Caco-2 (cell line): ENCODE measurements around the gene BIRC3. TPM values are rescaled to one million over a fixed set of nuclear protein-coding genes. Genes with fewer than 3 reads are reported as not detected.
A peak's percentile ranks its signal among the peaks of the same experiment; 100 is the strongest.

ENCODE experiments used
- BruUV-seq: library from RNA; stranded (reverse); fragments of 400-500 nt; replicated peaks from 2 replicates; lab custom pipeline; 2021; lab: Mats Ljungman, UMichigan
- CTCF ChIA-PET: fragments of 300-600 bp; sonication (Branson Sonifier 250); formaldehyde crosslinking; loops from one replicate; lab custom pipeline; 2022; ENCODE audit warnings: antibody characterized with exemption; lab: Charles Lee
- POLR2A ChIA-PET: fragments of 300-600 bp; sonication (Branson Sonifier 250); formaldehyde crosslinking; loops from one replicate; lab custom pipeline; 2022; ENCODE audit warnings: antibody characterized with exemption; lab: Charles Lee
- DNase-seq, 2 experiments: peaks; one replicate each; pipeline versions ENCODE4 v3.0.0 to v3.0.0-alpha.2; 2020 to 2022
- H3K27me3 ChIP-seq: replicated peaks from 2 replicates; pipeline ENCODE4 v1.6.0; 2011; ENCODE audit warnings: low read length; ENCODE audit not compliant: control insufficient read depth, insufficient read depth
- H3K36me3 ChIP-seq: 2 replicates; pipeline ENCODE4 v1.5.1; 2011; ENCODE audit warnings: low read length; ENCODE audit not compliant: control insufficient read depth, insufficient read depth
- H3K4me1 ChIP-seq: fragments of 250-450 bp; sonication (Bioruptor Pico); 2 replicates; pipeline ENCODE4 v1.5.1; 2020; ENCODE audit warnings: mild to moderate bottlenecking
- H3K4me3 ChIP-seq: 2 replicates; pipeline ENCODE4 v1.5.1; 2011; ENCODE audit warnings: low read depth, mild to moderate bottlenecking, control low read depth, low read length
- H3K9me3 ChIP-seq: fragments of 250-450 bp; sonication (Bioruptor Pico); 2 replicates; pipeline ENCODE4 v1.5.1; 2020; ENCODE audit warnings: mild to moderate bottlenecking, moderate library complexity
- H3K27ac Mint-ChIP-seq: one replicate; pipeline ENCODE4 v1.8.0; 2022; ENCODE audit warnings: mixed read lengths; ENCODE audit not compliant: unreplicated experiment
- H3K27me3 Mint-ChIP-seq: one replicate; pipeline ENCODE4 v1.8.0; 2022; ENCODE audit warnings: mixed read lengths; ENCODE audit not compliant: insufficient read depth, unreplicated experiment
- H3K36me3 Mint-ChIP-seq: one replicate; pipeline ENCODE4 v1.8.0; 2022; ENCODE audit warnings: mild to moderate bottlenecking, mixed read lengths; ENCODE audit not compliant: insufficient read depth, unreplicated experiment
- H3K4me1 Mint-ChIP-seq: one replicate; pipeline ENCODE4 v1.8.0; 2022; ENCODE audit warnings: low read depth, mixed read lengths; ENCODE audit not compliant: unreplicated experiment
- H3K4me3 Mint-ChIP-seq: one replicate; pipeline ENCODE4 v1.8.0; 2022; ENCODE audit warnings: mild to moderate bottlenecking, moderate library complexity, mixed read lengths; ENCODE audit not compliant: unreplicated experiment
- H3K9me3 Mint-ChIP-seq: one replicate; pipeline ENCODE4 v1.8.0; 2022; ENCODE audit warnings: mixed read lengths; ENCODE audit not compliant: unreplicated experiment
- CTCF ChIP-seq, 2 experiments: fragments of 200-600 bp in 1 of 2; IDR thresholded peaks; 1 replicate in 1 of 2; 2 replicates in 1 of 2; pipeline versions ENCODE4 v1.5.1 to v1.8.0; 2011 to 2022; ENCODE audit warnings: antibody characterized with exemption in 1 of 2, control low read depth in 1 of 2, inconsistent platforms in 1 of 2, low read depth in 1 of 2, low read length in 1 of 2, mild to moderate bottlenecking in 1 of 2, moderate library complexity in 1 of 2; ENCODE audit not compliant: insufficient read depth in 1 of 2, severe bottlenecking in 1 of 2, unreplicated experiment in 1 of 2
- intact Hi-C: fragments of 100-400 bp; cut with micrococcal nuclease; formaldehyde crosslinking; loops from one replicate; pipeline ENCODE4 v1.10.0; 2022; ENCODE audit not compliant: unreplicated experiment
- total RNA-seq: library from RNA; stranded (reverse); gene quantifications from 2 replicates; pipeline ENCODE4 v1.2.3, GENCODE V29; 2022

Gene BIRC3
- total RNA-seq, 1 experiment from 2014 or later, result 1.4 TPM

- Mint-ChIP-seq H3K27ac (peak overlapping the region; percentile 68), H3K4me1 (peaks cover 8% of the 10 kb centered on the region), H3K27me3 (no peaks in the 10 kb centered on the region), H3K9me3 (no peaks in the 10 kb centered on the region), H3K36me3 (peaks cover 46% of the 10 kb centered on the region), H3K4me3 (peak overlapping the region; percentile 93)
- H3K4me1 ChIP-seq, result peaks cover 17% of the 10 kb centered on the region
- ChIA-PET CTCF (interaction anchor here (0.7 to 1.0 kb wide), 3 partner anchors 63 to 319 kb away, joined by 3 to 7 read pairs (median 6); no protein-coding TSS in a partner anchor), POLR2A (interaction anchor here (0.7 kb wide), 1 partner anchor 118 kb away, joined by 8 read pairs; no protein-coding TSS in a partner anchor)
- peaks cover 2% of the 10 kb centered on the region; the same call in 1 of the 2 replicates for H3K36me3 ChIP-seq
- peak overlapping the region; percentile 52 for H3K4me3 ChIP-seq
- H3K9me3 ChIP-seq, result no peaks in the 10 kb centered on the region
- intact Hi-C loops, result loop anchor here (1.0 to 5.0 kb wide), 5 partner anchors 30 to 266 kb away; partner anchors contain the start of genes BIRC3, TMEM123 and YAP1
- no peaks in the 10 kb centered on the region for H3K27me3 ChIP-seq
- BruUV-seq, result TSS peak; percentile 44
- DNase-seq, result peak in 1 of 2 experiments; percentile 40
- TF ChIP-seq CTCF (IDR thresholded peaks at IDR 0.05; ENCODE audit: insufficient read depth in 1 of 2, low read depth in 1 of 2, low read length in 1 of 2, severe bottlenecking in 1 of 2, unreplicated experiment in 1 of 2), result no peak
These were observed 30.4 kb downstream of the BIRC3 start for GRCh38 chr11:102347462-102348370.

- BruUV-seq, result no TSS peak
- no peak for DNase-seq
- H3K9me3 Mint-ChIP-seq, result peaks cover 13% of the 10 kb centered on the region
- Histone ChIP-seq H3K27me3 (no peaks in the 10 kb centered on the region), H3K4me1 (0 out of 2 replicates have a peak, but pooled peaks cover 4% of the 10 kb centered on the region), H3K9me3 (peaks cover 10% of the 10 kb centered on the region), H3K4me3 (no peak overlapping the region), H3K36me3 (peaks cover 2% of the 10 kb centered on the region; the same call in 1 of the 2 replicates)
- H3K27ac Mint-ChIP-seq, result no peak overlapping the region
- H3K36me3 Mint-ChIP-seq, result peaks cover 56% of the 10 kb centered on the region
- no peak for TF ChIP-seq CTCF (IDR thresholded peaks at IDR 0.05; ENCODE audit: insufficient read depth in 1 of 2, low read depth in 1 of 2, low read length in 1 of 2, severe bottlenecking in 1 of 2, unreplicated experiment in 1 of 2)
- peaks cover 11% of the 10 kb centered on the region for H3K4me1 Mint-ChIP-seq
- ChIA-PET CTCF (no interaction called here), POLR2A (no interaction called here)
- H3K27me3 Mint-ChIP-seq, result no peaks in the 10 kb centered on the region
- intact Hi-C loops, result no loop called here
- H3K4me3 Mint-ChIP-seq, result no peak overlapping the region
These were observed 39.8 kb downstream of the BIRC3 start for GRCh38 chr11:102357116-102357515.

GRCh38 chr11:102359372-102359771 lies 42.1 kb downstream of the BIRC3 start:
- POLR2A ChIA-PET, result no interaction called here
- intact Hi-C loops, result no loop called here
- H3K36me3 ChIP-seq, result peaks cover 2% of the 10 kb centered on the region; the same call in 1 of the 2 replicates
- H3K4me1 ChIP-seq, result 0 out of 2 replicates have a peak, but pooled peaks cover 4% of the 10 kb centered on the region
- no peak for TF ChIP-seq CTCF (IDR thresholded peaks at IDR 0.05; ENCODE audit: insufficient read depth in 1 of 2, low read depth in 1 of 2, low read length in 1 of 2, severe bottlenecking in 1 of 2, unreplicated experiment in 1 of 2)
- H3K27ac Mint-ChIP-seq, result no peak overlapping the region
- DNase-seq, result no peak
- peaks cover 10% of the 10 kb centered on the region for H3K9me3 ChIP-seq
- H3K36me3 Mint-ChIP-seq, result peaks cover 49% of the 10 kb centered on the region
- CTCF ChIA-PET, result no interaction called here
- H3K4me3 Mint-ChIP-seq, result no peak overlapping the region
- BruUV-seq, result no TSS peak
- peaks cover 11% of the 10 kb centered on the region for H3K4me1 Mint-ChIP-seq
- H3K9me3 Mint-ChIP-seq, result peaks cover 13% of the 10 kb centered on the region
- no peaks in the 10 kb centered on the region for H3K27me3 Mint-ChIP-seq
- H3K27me3 ChIP-seq, result no peaks in the 10 kb centered on the region
- no peak overlapping the region for H3K4me3 ChIP-seq
